HepG2 (cell line): Measurements from ENCODE around the gene RGL3. TPM values are rescaled to one million over a fixed set of nuclear protein-coding genes. Genes with fewer than 3 reads are reported as not detected.

ENCODE experiments used
- IRF9 ChIP-seq: sonication (generic); formaldehyde crosslinking; IDR thresholded peaks from 2 replicates; pipeline ENCODE4 v1.8.0; 2022; ENCODE audit warnings: missing genetic modification reagents, mild to moderate bottlenecking, borderline replicate concordance
- NR1H2 ChIP-seq: sonication (generic); formaldehyde crosslinking; IDR thresholded peaks from 2 replicates; pipeline ENCODE4 v1.8.1; 2022; ENCODE audit warnings: low read depth, missing genetic modification reagents, borderline replicate concordance
- ZNF263 ChIP-seq: sonication (generic); formaldehyde crosslinking; IDR thresholded peaks from 2 replicates; pipeline ENCODE4 v1.4.0; 2020; ENCODE audit warnings: missing genetic modification reagents
- ZNF569 ChIP-seq: sonication (generic); formaldehyde crosslinking; IDR thresholded peaks from 2 replicates; pipeline ENCODE4 v1.5.0; 2020; ENCODE audit warnings: mild to moderate bottlenecking, missing genetic modification reagents, moderate library complexity, borderline replicate concordance
- ZNF687 ChIP-seq: sonication (generic); formaldehyde crosslinking; IDR thresholded peaks from 2 replicates; pipeline ENCODE4 v1.5.1; 2020; ENCODE audit warnings: mild to moderate bottlenecking, missing genetic modification reagents, moderate library complexity
- polyA plus RNA-seq, 8 experiments: library from polyadenylated mRNA; depleted of rRNA in 3 of 8; stranded (reverse) in 7 of 8; unstranded in 1 of 8; fragments of >200 nt; fragmentation: Illumina TruSeq in 4 of 8; extraction: Trizol in 4 of 8; gene quantifications; 2 replicates each; pipeline versions ENCODE4 v1.2.1 to v1.2.3, GENCODE V29; 2011 to 2016; ENCODE audit warnings: low read depth in 4 of 8, missing spikeins in 1 of 8, mixed read lengths in 1 of 8; ENCODE audit not compliant: insufficient read depth in 1 of 8
- total RNA-seq, 5 experiments: library from RNA; depleted of rRNA; stranded (reverse); fragments of >200 nt; fragmentation: Illumina TruSeq; extraction: Trizol; gene quantifications; 2 replicates each; pipeline ENCODE4 v1.2.3, GENCODE V29; 2016; ENCODE audit warnings: low read depth in 1 of 5
- TF ChIP-seq, protein P1 (sequence below): sonication (generic); formaldehyde crosslinking; IDR thresholded peaks from one replicate; pipeline ENCODE4 v1.5.1; 2020; ENCODE audit warnings: mild to moderate bottlenecking, missing genetic modification reagents; ENCODE audit errors: not compliant biosample characterization
- TF ChIP-seq, protein P2 (sequence below): sonication (generic); formaldehyde crosslinking; IDR thresholded peaks from 2 replicates; pipeline ENCODE4 v1.8.1; 2023; ENCODE audit warnings: mild to moderate bottlenecking, moderate library complexity, missing genetic modification reagents
- TF ChIP-seq, protein P3 (sequence below): sonication (generic); formaldehyde crosslinking; conservative IDR thresholded peaks from 2 replicates; pipeline ENCODE4 v1.8.0; 2022; ENCODE audit warnings: mild to moderate bottlenecking, moderate library complexity, missing genetic modification reagents

RGL3 gene
- total and polyA plus RNA-seq, 2 of the 13 experiments (the other 11 are each of a cell fraction or from before 2014, with no cell fraction given): 4.2 to 7.6 TPM

DNA sequence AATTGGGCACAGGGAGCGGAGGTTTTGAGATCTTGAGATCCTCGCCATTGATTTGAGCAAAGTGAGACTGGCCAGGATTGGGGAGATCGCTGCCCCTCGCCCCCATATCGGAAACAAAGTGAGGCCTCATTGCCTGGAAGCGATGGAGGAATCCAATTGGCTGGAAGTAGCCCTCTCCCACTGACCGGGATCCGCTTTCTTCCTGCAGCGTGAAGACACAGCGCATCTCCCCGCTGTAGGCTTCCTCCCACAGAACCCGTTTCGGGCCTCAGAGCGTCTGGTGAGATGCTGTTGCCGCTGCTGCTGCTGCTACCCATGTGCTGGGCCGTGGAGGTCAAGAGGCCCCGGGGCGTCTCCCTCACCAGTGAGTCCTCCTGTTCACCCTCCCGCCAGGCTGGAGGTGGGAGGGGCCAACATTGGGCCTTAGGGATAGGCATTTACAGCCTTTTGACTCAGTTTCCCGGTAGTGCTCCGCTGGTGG lies 16.8 kb upstream of the RGL3 start (continued):
- TF ChIP-seq, protein P1, sequence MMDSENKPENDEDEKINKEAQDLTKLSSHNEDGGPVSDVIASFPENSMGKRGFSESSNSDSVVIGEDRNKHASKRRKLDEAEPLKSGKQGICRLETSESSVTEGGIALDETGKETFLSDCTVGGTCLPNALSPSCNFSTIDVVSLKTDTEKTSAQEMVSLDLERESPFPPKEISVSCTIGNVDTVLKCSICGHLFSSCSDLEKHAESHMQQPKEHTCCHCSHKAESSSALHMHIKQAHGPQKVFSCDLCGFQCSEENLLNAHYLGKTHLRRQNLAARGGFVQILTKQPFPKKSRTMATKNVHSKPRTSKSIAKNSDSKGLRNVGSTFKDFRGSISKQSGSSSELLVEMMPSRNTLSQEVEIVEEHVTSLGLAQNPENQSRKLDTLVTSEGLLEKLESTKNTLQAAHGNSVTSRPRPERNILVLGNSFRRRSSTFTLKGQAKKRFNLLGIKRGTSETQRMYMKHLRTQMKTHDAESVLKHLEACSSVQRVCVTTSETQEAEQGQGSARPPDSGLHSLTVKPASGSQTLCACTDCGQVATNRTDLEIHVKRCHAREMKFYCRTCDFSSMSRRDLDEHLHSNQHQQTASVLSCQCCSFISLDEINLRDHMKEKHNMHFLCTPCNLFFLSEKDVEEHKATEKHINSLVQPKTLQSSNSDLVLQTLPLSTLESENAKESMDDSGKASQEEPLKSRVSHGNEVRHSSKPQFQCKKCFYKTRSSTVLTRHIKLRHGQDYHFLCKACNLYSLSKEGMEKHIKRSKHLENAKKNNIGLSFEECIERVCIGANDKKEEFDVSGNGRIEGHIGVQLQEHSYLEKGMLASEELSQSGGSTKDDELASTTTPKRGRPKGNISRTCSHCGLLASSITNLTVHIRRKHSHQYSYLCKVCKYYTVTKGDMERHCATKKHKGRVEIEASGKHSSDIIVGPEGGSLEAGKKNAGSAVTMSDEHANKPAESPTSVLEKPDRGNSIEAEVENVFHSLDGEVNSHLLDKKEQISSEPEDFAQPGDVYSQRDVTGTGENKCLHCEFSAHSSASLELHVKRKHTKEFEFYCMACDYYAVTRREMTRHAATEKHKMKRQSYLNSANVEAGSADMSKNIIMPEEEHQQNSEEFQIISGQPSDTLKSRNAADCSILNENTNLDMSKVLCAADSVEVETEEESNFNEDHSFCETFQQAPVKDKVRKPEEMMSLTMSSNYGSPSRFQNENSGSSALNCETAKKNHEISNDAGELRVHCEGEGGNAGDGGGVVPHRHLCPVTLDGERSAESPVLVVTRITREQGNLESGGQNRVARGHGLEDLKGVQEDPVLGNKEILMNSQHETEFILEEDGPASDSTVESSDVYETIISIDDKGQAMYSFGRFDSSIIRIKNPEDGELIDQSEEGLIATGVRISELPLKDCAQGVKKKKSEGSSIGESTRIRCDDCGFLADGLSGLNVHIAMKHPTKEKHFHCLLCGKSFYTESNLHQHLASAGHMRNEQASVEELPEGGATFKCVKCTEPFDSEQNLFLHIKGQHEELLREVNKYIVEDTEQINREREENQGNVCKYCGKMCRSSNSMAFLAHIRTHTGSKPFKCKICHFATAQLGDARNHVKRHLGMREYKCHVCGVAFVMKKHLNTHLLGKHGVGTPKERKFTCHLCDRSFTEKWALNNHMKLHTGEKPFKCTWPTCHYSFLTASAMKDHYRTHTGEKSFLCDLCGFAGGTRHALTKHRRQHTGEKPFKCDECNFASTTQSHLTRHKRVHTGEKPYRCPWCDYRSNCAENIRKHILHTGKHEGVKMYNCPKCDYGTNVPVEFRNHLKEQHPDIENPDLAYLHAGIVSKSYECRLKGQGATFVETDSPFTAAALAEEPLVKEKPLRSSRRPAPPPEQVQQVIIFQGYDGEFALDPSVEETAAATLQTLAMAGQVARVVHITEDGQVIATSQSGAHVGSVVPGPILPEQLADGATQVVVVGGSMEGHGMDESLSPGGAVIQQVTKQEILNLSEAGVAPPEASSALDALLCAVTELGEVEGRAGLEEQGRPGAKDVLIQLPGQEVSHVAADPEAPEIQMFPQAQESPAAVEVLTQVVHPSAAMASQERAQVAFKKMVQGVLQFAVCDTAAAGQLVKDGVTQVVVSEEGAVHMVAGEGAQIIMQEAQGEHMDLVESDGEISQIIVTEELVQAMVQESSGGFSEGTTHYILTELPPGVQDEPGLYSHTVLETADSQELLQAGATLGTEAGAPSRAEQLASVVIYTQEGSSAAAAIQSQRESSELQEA: peak; percentile 83
- TF ChIP-seq, protein P2, sequence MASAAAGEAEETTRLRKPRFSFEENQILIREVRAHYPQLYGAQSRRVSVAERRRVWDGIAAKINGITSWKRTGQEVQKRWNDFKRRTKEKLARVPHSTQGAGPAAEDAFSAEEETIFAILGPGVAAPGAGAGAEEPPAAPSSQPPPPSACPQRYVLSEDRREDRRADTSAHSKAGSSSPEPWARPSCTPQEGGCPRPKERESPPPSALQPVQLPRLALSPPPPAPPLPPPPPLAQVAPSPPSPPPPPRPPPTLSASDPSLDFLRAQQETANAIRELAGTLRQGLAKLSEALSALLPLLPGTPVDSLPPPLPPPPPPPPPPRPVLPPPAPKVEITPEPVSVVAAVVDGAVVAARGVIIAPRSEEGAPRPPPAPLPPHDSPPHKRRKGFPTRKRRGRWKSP (CRISPR knock-in tag): 0 out of 2 replicates have a peak, but pooled peaks have one; percentile 24
- TF ChIP-seq NR1H2 (CRISPR knock-in tag) (0 out of 2 replicates have a peak, but pooled peaks have one; percentile 5), ZNF569 (CRISPR knock-in tag) (no peak), ZNF687 (peak; percentile 68; the same call in 1 of the 2 replicates), IRF9 (CRISPR knock-in tag) (peak; percentile 31; the same call in 1 of the 2 replicates), ZNF263 (CRISPR knock-in tag) (peak; percentile 73)
- TF ChIP-seq, protein P3, sequence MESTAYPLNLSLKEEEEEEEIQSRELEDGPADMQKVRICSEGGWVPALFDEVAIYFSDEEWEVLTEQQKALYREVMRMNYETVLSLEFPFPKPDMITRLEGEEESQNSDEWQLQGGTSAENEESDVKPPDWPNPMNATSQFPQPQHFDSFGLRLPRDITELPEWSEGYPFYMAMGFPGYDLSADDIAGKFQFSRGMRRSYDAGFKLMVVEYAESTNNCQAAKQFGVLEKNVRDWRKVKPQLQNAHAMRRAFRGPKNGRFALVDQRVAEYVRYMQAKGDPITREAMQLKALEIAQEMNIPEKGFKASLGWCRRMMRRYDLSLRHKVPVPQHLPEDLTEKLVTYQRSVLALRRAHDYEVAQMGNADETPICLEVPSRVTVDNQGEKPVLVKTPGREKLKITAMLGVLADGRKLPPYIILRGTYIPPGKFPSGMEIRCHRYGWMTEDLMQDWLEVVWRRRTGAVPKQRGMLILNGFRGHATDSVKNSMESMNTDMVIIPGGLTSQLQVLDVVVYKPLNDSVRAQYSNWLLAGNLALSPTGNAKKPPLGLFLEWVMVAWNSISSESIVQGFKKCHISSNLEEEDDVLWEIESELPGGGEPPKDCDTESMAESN (CRISPR knock-in tag): 0 out of 2 replicates have a peak, but pooled peaks have one; percentile 14
